Measurements from ENCODE around the gene CBX5.
"Not testable (repeated sequence)": the region's sequence is repeated elsewhere in the genome, so short reads cannot be mapped to it uniquely, and the experiment has no call there.

The CBX5 gene

DNA sequence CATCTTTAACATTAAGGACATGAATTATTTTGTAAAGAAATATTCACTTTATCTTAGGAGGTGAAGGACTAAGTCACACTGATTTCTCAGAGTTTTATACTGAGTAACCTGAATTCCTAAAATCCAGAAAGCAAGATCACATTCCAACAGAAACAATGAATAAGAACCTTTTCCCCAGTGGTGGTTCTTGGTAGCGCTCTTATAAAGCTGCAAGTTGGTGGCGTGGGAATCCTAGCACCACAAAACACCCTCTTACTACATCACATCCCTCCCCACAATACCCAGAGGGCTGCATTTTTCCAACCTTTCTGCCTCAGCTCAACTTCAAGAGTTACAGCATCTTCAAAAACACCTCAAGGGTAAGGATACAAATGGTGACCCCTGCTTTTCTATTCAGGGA, 47.1 kb downstream of the CBX5 start:
- Mint-ChIP-seq H3K4me3 (no peak overlapping the region), H3K36me3 (ENCODE audit: low read depth) (peaks cover 43% of the 10 kb centered on the region), H3K9me3 (no peaks in the 10 kb centered on the region), H3K4me1 (peaks cover 71% of the 10 kb centered on the region), H3K27me3 (ENCODE audit: low read depth, poor library complexity) (no peaks in the 10 kb centered on the region), H3K27ac (peak overlapping the region; percentile 47)
- TF ChIP-seq CTCF (IDR thresholded peaks at IDR 0.05), result no peak
- DNase-seq, result no peak

DNA sequence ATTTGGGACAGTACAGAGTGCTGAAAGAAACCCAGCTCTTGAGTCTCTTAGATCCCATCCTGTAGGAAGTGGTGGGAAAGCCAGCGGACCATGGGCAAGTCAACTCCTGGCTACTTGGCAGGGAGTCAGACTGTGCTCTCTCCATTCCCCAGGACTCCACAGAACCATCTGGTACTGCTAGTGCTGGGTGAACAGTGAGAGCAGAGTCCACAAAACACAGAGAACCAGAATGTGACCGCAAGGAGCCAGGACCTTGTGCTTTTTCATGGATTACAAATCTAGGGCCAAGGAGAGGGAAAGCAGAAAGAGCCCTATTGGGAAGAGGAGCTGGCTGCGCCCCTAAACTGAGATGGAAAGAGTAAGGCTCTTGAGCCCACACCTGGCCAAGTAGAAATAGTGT, 48.7 kb downstream of the CBX5 start:
- Mint-ChIP-seq H3K27ac (peak overlapping the region; percentile 98), H3K4me1 (peaks cover 81% of the 10 kb centered on the region), H3K4me3 (peak overlapping the region; percentile 39), H3K36me3 (ENCODE audit: low read depth) (peaks cover 29% of the 10 kb centered on the region)
- not testable (repeated sequence) for H3K27me3 Mint-ChIP-seq (ENCODE audit: low read depth, poor library complexity); DNase-seq; H3K9me3 Mint-ChIP-seq

- H3K4me3 Mint-ChIP-seq, result peak overlapping the region; percentile 41
- no peak for TF ChIP-seq CTCF (IDR thresholded peaks at IDR 0.05)
- H3K36me3 Mint-ChIP-seq (ENCODE audit: low read depth), result peaks cover 22% of the 10 kb centered on the region
- no peaks in the 10 kb centered on the region for H3K27me3 Mint-ChIP-seq (ENCODE audit: low read depth, poor library complexity)
- H3K4me1 Mint-ChIP-seq, result peaks cover 76% of the 10 kb centered on the region
- no peaks in the 10 kb centered on the region for H3K9me3 Mint-ChIP-seq
- H3K27ac Mint-ChIP-seq, result peak overlapping the region; percentile 98
- no peak for DNase-seq
Measured at GRCh38 chr12:54230555-54230954, 49.4 kb downstream of the CBX5 start.

GRCh38 chr12:54229624-54230212, 50.2 kb downstream of the CBX5 start:
- Mint-ChIP-seq H3K9me3 (no peaks in the 10 kb centered on the region), H3K4me3 (peak overlapping the region; percentile 16), H3K36me3 (ENCODE audit: low read depth) (peaks cover 18% of the 10 kb centered on the region)

GRCh38 chr12:54228471-54228870, 51.5 kb downstream of the CBX5 start:
- peak overlapping the region; percentile 89 for H3K27ac Mint-ChIP-seq
- no peak for TF ChIP-seq CTCF (IDR thresholded peaks at IDR 0.05)
- peaks cover 13% of the 10 kb centered on the region for H3K36me3 Mint-ChIP-seq (ENCODE audit: low read depth)
- H3K4me3 Mint-ChIP-seq, result peak overlapping the region; percentile 31
- no peaks in the 10 kb centered on the region for H3K9me3 Mint-ChIP-seq
- peaks cover 64% of the 10 kb centered on the region for H3K4me1 Mint-ChIP-seq
- H3K27me3 Mint-ChIP-seq (ENCODE audit: low read depth, poor library complexity), result no peaks in the 10 kb centered on the region
- no peak for DNase-seq

More at GRCh38 chr12:54229624-54230212, 50.2 kb downstream of the CBX5 start:
- no peak for TF ChIP-seq CTCF (IDR thresholded peaks at IDR 0.05)
- no peaks in the 10 kb centered on the region for H3K27me3 Mint-ChIP-seq (ENCODE audit: low read depth, poor library complexity)
- peaks cover 71% of the 10 kb centered on the region for H3K4me1 Mint-ChIP-seq
- H3K27ac Mint-ChIP-seq, result peak overlapping the region; percentile 98
- DNase-seq, result no peak

DNA sequence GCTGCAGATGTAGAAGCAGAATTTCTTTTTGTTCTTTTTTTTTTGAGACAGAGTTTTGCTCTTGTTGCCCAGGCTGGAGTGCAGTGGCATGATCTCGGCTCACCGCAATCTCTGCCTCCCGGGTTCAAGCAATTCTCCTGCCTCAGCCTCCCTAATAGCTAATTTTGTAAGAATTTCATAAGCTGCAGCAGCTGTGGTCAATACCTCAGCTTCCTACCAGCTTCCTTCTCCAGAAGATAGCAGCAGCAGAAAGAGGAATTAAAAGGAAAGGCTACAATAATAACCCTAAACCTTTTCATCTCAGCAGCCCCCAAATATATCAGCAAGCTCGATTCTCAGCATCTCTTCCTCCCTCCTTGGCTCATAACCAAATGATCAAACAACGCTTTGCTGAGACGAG, 52.0 kb downstream of the CBX5 start:
- H3K27me3 Mint-ChIP-seq (ENCODE audit: low read depth, poor library complexity); H3K9me3 Mint-ChIP-seq; DNase-seq; H3K36me3 Mint-ChIP-seq (ENCODE audit: low read depth): not testable (repeated sequence)
- peak overlapping the region; percentile 89 for H3K27ac Mint-ChIP-seq
- H3K4me1 Mint-ChIP-seq, result peaks cover 58% of the 10 kb centered on the region
- H3K4me3 Mint-ChIP-seq, result peak overlapping the region; percentile 31

GRCh38 chr12:54227376-54227775, 52.5 kb downstream of the CBX5 start:
- Mint-ChIP-seq H3K36me3 (ENCODE audit: low read depth) (peaks cover 4% of the 10 kb centered on the region), H3K9me3 (no peaks in the 10 kb centered on the region), H3K4me3 (no peak overlapping the region), H3K27me3 (ENCODE audit: low read depth, poor library complexity) (no peaks in the 10 kb centered on the region), H3K27ac (peak overlapping the region; percentile 76), H3K4me1 (peaks cover 53% of the 10 kb centered on the region)
- DNase-seq, result no peak
- no peak for TF ChIP-seq CTCF (IDR thresholded peaks at IDR 0.05)
